Stomach (tissue), 4 donors: Measurements from ENCODE around the gene SSR1.

Experiments used
- CTCF ChIP-seq, 7 experiments: fragments of 450-650 bp in 4 of 7; fragments of 200-600 bp in 3 of 7; sonication (generic) in 3 of 7; IDR thresholded peaks; one replicate each; pipeline ENCODE4 v1.5.1; 2016 to 2019; ENCODE audit warnings: antibody characterized with exemption in 7 of 7, control low read depth in 2 of 7, mild to moderate bottlenecking in 1 of 7
- EP300 ChIP-seq: sonication (generic); formaldehyde crosslinking; IDR thresholded peaks from one replicate; pipeline ENCODE4 v1.6.1; 2017; ENCODE audit warnings: antibody characterized with exemption
- POLR2A ChIP-seq, 4 donors: fragments of 450-650 bp; IDR thresholded peaks; one replicate each; pipeline ENCODE4 v1.6.1; 2016; ENCODE audit warnings: antibody characterized with exemption in 4 of 4, control low read depth in 2 of 4, mild to moderate bottlenecking in 1 of 4, moderate library complexity in 1 of 4
- POLR2AphosphoS5 ChIP-seq, 3 donors: sonication (generic); formaldehyde crosslinking; IDR thresholded peaks; one replicate each; pipeline ENCODE4 v1.6.1; 2016; ENCODE audit warnings: antibody characterized with exemption in 3 of 3

DNA sequence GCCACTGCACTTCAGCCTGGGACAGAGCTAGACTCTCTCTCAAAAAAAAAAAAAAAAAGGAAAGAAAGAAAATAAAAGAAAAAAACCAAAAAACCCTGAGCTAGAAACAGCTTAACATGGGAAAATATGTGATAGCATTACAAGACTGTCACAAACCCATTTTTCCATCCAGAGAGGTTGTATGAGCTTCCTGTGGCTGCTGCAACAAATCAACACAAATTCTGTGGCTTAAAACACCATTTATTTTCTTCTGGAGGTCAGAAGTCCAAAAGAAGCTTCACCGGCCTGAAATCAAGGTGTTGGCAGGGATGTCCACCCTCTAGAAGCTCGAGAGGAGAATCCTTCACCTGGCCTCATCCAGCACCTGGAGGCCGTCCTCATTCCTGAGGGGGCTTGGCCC, 21.7 kb upstream of the SSR1 start:
- no peak for TF ChIP-seq POLR2A (IDR thresholded peaks at IDR 0.05)
- TF ChIP-seq CTCF (IDR thresholded peaks at IDR 0.05), result no peak
- no peak for TF ChIP-seq POLR2AphosphoS5 (IDR thresholded peaks at IDR 0.05)
- TF ChIP-seq EP300, result no peak
